Measurements from ENCODE around the gene SHF.

Gene SHF

GRCh38 chr15:45200799-45201556, 13.2 kb upstream of the SHF start:
- DNase-seq = peak; percentile 73
- in situ Hi-C loops (cut with HindIII; ENCODE audit: low pct_ligation_motif_present, low pct_unique_long_range_greater_than_20kb, low sequenced_read_pairs) = loop anchor here (25.0 kb wide), 1 partner anchor 186 kb away; the partner anchor contains the start of gene GATM

DNA sequence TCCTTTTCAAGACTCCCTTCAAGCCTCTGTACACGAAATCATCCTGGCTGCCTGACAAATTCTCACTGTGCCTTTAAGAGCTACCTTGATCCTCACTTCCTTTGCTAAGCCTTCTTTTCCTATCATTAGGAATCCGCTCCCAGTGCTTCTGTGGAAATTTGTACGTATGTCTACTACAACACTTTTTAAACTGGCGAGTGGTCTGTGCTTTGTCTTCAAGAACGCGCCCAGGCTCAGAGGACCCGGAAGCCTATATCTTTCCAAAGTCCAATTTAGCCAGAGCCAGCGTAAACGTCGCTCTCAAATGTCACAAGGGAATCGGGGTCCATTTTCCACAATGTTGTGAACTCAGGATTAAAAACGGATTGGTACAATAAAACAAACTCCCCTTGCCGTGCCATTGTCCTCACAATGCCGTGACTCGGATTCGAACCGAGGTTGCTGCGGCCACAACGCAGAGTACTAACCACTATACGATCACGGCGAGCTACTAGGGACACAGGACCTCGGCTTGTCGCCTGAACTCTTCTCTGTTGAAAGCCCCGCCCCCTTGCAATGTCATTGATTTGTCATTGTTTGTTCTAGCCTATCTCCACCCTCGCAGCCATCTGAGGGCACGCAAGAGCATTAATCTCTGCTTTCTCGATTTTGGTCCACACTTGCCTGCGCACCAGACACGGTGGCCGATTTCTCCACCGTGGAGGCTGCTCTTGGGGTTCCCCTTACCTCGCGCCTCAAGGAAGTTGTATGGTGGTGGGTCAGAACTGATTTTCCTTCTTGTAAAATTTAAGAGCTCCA, 12.4 kb upstream of the SHF start:
- in situ Hi-C loops (cut with HindIII; ENCODE audit: low pct_ligation_motif_present, low pct_unique_long_range_greater_than_20kb, low sequenced_read_pairs) = loop anchor here (25.0 kb wide), 1 partner anchor 187 kb away; the partner anchor contains the start of gene GATM
- peak; percentile 87 for DNase-seq

- DNase-seq = no peak
- in situ Hi-C loops (cut with HindIII; ENCODE audit: low pct_ligation_motif_present, low pct_unique_long_range_greater_than_20kb, low sequenced_read_pairs) = no loop called here
Observed at GRCh38 chr15:45199136-45199810, 11.5 kb upstream of the SHF start.

DNA sequence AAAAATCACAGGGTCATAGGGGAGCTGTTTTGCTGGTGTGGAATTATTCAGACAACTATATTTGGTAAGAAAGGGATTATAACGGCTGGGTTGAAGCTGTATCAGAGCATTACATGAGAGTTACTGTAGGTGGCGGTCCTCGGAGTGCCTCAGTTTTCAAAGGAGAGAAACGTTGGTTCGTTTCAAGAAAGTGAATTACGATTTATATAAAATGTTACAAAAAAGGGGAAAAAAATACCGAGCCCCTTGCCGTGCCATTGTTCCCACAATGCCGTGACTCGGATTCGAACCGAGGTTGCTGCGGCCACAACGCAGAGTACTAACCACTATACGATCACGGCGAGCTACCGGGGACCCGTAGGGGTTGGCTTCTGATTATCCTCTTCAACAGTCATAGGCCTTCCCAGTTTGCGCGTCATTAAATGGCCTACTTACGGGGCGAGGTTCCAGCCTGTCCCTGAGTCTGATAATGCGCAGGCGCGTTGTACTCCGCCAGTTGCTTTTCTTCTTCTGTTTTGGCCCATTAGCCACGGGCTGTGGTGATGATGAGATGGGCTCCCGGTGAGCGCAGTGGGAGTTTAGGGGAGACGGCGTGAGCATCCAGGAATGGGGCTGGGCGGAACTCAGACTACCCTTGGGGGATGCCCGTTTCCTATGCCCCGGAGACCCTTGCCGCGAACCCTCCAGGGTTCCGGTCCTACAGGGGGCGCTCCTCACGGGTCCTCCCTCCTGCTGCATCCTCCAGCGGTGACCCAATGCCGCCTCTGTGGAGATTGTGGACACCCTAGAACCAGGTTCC, 10.8 kb upstream of the SHF start:
- in situ Hi-C loops (cut with HindIII; ENCODE audit: low pct_ligation_motif_present, low pct_unique_long_range_greater_than_20kb, low sequenced_read_pairs) = no loop called here
- peak; percentile 92 for DNase-seq

- in situ Hi-C loops (cut with HindIII; ENCODE audit: low pct_ligation_motif_present, low pct_unique_long_range_greater_than_20kb, low sequenced_read_pairs) = no loop called here
- DNase-seq = no peak
Observed at GRCh38 chr15:45197512-45197911, 9.7 kb upstream of the SHF start.

- no peak for DNase-seq
- in situ Hi-C loops (cut with HindIII; ENCODE audit: low pct_ligation_motif_present, low pct_unique_long_range_greater_than_20kb, low sequenced_read_pairs) = no loop called here
Observed at GRCh38 chr15:45187578-45187893, 230 bp downstream of the SHF start.

- no peak for DNase-seq
- in situ Hi-C loops (cut with HindIII; ENCODE audit: low pct_ligation_motif_present, low pct_unique_long_range_greater_than_20kb, low sequenced_read_pairs) = no loop called here
Observed at GRCh38 chr15:45186771-45187577, 792 bp downstream of the SHF start.

GRCh38 chr15:45185903-45186770, 1.6 kb downstream of the SHF start:
- in situ Hi-C loops (cut with HindIII; ENCODE audit: low pct_ligation_motif_present, low pct_unique_long_range_greater_than_20kb, low sequenced_read_pairs) = no loop called here
- no peak for DNase-seq

DNA sequence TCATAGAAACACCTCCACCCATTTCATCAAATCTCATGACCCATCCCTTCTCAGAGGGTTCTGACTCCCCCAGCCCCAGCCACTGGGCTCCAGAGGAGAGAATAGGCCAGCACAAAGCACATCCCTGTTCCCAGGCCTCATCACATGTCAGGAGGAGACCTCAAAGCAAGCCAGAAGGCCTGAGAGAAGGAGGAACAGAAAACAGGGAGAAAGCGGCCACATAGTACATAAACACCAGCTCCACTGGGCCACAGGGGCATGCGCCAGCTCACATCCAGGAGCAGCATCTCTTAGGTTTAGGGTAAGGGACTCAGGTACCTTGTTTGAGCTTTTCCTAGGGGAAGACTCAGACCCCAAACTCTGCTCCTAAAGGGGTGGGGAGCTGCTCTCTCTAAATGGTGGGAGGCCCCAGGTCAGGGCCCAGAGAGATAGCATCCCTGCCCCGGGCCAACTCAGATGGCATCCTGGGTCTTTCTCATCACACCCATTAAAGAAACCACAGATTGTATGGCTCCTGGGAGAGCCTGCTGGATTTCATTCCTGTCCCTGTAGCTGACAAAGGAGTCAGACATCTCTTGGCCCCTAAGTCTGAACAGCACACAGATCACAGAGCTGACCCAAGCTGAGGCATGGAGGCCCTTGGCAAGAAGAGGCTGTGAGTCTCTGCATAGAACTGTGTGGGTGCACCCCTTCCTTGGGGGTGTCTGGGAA, 2.5 kb downstream of the SHF start:
- in situ Hi-C loops (cut with HindIII; ENCODE audit: low pct_ligation_motif_present, low pct_unique_long_range_greater_than_20kb, low sequenced_read_pairs) = no loop called here
- DNase-seq = no peak

GRCh38 chr15:45184562-45185041, 3.2 kb downstream of the SHF start:
- no peak for DNase-seq
- in situ Hi-C loops (cut with HindIII; ENCODE audit: low pct_ligation_motif_present, low pct_unique_long_range_greater_than_20kb, low sequenced_read_pairs) = no loop called here

GRCh38 chr15:45183511-45183910, 4.3 kb downstream of the SHF start:
- in situ Hi-C loops (cut with HindIII; ENCODE audit: low pct_ligation_motif_present, low pct_unique_long_range_greater_than_20kb, low sequenced_read_pairs) = no loop called here
- DNase-seq = no peak

GRCh38 chr15:45182996-45183395, 4.8 kb downstream of the SHF start:
- no peak for DNase-seq
- in situ Hi-C loops (cut with HindIII; ENCODE audit: low pct_ligation_motif_present, low pct_unique_long_range_greater_than_20kb, low sequenced_read_pairs) = no loop called here

GRCh38 chr15:45181491-45182285, 6.1 kb downstream of the SHF start:
- in situ Hi-C loops (cut with HindIII; ENCODE audit: low pct_ligation_motif_present, low pct_unique_long_range_greater_than_20kb, low sequenced_read_pairs) = no loop called here
- no peak for DNase-seq

DNA sequence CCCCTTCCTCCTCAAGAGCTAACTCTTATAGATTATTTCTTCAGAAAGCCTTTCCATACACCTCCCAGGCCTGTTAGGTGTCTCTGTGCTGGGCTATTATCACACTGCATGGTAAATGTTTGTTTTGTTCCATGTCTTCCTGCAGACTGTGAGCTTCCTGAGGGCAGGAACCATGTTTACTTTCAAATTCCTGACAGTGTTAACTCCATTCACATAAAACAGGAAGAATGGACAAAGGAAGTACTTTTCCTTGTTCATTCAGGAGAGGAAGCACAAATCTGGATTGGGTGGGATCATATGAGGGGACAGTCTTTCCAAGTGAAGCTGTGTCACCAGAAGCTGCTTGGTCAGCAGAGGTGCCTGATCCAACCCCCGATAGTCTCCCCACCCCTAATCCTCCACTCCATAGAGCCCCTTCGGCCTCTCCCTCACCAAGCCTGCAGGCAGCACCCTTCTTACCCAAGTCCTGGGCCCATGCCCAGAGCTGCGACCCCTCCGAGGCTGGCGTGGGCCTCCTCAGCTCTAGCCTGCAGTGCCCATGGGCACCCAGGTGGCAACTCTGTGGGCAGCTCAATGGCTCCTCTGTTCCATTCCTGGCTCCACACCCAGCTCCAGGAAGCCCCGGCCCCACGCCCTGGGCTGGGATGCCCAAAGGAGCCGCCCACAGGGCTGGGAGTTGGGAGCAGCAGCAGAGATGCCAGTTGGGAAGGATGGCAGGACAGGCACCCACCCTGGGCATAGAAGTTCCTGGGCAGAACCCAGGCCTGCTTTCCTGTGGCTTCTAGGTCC, 6.9 kb downstream of the SHF start:
- in situ Hi-C loops (cut with HindIII; ENCODE audit: low pct_ligation_motif_present, low pct_unique_long_range_greater_than_20kb, low sequenced_read_pairs) = no loop called here
- DNase-seq = no peak

- DNase-seq = peak; percentile 89
- in situ Hi-C loops (cut with HindIII; ENCODE audit: low pct_ligation_motif_present, low pct_unique_long_range_greater_than_20kb, low sequenced_read_pairs) = no loop called here
Observed at GRCh38 chr15:45180201-45180600, 7.6 kb downstream of the SHF start.
